Measurements from ENCODE around the gene PDCL2. TPM values are rescaled to one million over a fixed set of nuclear protein-coding genes. Genes with fewer than 3 reads are reported as not detected.
A peak's percentile ranks its signal among the peaks of the same experiment; 100 is the strongest.

Gene PDCL2
- total and polyA plus RNA-seq, 9 of the 15 experiments (the other 6 are each of a cell fraction or from before 2014, with no cell fraction given), result 0.62 to 2.5 (median 1.2) TPM

DNA sequence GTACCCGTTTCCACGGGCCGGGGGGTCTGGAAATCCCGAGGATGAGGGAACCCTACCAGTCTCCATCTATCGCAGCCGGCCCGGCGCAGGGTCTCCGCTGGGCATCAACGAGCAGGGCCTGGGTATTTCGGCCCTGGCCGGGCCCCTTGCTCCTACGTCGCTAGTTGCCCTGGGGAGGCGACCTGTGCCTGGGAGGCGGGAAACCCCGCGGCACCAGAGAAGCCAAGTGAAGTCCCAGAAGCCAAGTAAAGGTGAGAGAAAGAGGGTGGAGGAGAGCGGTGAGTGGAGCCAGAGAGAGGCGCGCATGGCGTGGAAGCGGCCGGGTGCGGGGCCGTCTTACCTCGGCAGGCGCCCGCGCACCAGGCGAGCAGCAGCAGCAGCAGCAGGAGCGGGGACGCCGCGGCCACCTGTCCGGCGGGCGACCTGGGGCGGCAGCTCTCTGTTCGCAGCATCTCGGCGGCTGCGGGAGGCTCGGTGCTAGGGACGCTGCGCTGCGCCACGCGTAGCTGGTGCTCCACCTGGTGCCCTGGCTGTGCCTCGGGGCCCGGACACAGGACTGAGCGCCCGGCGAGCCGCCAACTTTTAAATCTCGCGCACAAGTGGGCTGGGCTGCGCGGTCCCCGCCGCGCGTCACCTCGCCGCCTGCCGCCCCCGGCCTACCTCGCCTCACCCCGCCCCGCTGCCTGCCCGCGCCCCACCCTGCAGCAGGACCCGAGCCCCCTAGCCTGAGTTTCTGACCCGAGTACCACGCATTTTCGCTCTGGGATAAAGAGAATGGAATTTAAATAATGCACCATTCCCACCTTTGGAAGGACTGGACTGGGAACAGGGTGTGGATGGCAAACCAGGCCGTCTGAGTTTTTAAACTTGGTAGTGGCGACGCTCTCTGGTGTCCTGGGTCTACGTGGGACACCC lies 44.0 kb upstream of the PDCL2 start, which contains the start of gene NMU (continued):
- TF ChIP-seq, protein P1, sequence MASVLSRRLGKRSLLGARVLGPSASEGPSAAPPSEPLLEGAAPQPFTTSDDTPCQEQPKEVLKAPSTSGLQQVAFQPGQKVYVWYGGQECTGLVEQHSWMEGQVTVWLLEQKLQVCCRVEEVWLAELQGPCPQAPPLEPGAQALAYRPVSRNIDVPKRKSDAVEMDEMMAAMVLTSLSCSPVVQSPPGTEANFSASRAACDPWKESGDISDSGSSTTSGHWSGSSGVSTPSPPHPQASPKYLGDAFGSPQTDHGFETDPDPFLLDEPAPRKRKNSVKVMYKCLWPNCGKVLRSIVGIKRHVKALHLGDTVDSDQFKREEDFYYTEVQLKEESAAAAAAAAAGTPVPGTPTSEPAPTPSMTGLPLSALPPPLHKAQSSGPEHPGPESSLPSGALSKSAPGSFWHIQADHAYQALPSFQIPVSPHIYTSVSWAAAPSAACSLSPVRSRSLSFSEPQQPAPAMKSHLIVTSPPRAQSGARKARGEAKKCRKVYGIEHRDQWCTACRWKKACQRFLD (CRISPR knock-in tag; IDR thresholded peaks at IDR 0.05), result peak; percentile 48; the same call in 1 of the 2 replicates
- TF ChIP-seq MAZ (CRISPR knock-in tag; conservative IDR thresholded peaks at IDR 0.05 in 1 of 2, IDR thresholded peaks at IDR 0.05 in 1 of 2) (peak in 1 of 2 experiments; percentile 51; a peak in 1 of 4 replicates), ZFX (CRISPR knock-in tag; IDR thresholded peaks at IDR 0.05) (peak; percentile 70), SLC30A9 (CRISPR knock-in tag; IDR thresholded peaks at IDR 0.05) (no peak), KDM4B (IDR thresholded peaks at IDR 0.05; ENCODE audit: borderline replicate concordance in 2 of 2, low read depth in 1 of 2) (peak in 1 of 2 experiments; percentile 37; a peak in 1 of 4 replicates), HOXB6 (CRISPR knock-in tag; IDR thresholded peaks at IDR 0.05; ENCODE audit: borderline replicate concordance) (no peak), TBP (optimal IDR thresholded peaks at IDR 0.05; ENCODE audit: low read depth, low read length) (peak; percentile 94), RFX7 (CRISPR knock-in tag; IDR thresholded peaks at IDR 0.05) (no peak), THRAP3 (IDR thresholded peaks at IDR 0.05; ENCODE audit: borderline replicate concordance) (no peak), ZNF408 (CRISPR knock-in tag; IDR thresholded peaks at IDR 0.05; ENCODE audit: low read depth) (no peak), ADNP (tag; IDR thresholded peaks at IDR 0.05) (no peak), SAFB2 (IDR thresholded peaks at IDR 0.05; ENCODE audit: borderline replicate concordance, low read depth, low read length, severe bottlenecking) (no peak), PHF20 (IDR thresholded peaks at IDR 0.05; ENCODE audit: partially characterized antibody) (peak; percentile 53), ZC3H4 (CRISPR knock-in tag; IDR thresholded peaks at IDR 0.05; ENCODE audit: borderline replicate concordance) (no peak)
- TF ChIP-seq, protein P2, sequence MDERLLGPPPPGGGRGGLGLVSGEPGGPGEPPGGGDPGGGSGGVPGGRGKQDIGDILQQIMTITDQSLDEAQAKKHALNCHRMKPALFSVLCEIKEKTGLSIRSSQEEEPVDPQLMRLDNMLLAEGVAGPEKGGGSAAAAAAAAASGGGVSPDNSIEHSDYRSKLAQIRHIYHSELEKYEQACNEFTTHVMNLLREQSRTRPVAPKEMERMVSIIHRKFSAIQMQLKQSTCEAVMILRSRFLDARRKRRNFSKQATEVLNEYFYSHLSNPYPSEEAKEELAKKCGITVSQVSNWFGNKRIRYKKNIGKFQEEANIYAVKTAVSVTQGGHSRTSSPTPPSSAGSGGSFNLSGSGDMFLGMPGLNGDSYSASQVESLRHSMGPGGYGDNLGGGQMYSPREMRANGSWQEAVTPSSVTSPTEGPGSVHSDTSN (CRISPR knock-in tag; IDR thresholded peaks at IDR 0.05; ENCODE audit: low read depth), result no peak
- TF ChIP-seq, protein P2 (tag; conservative IDR thresholded peaks at IDR 0.05; ENCODE audit: low read depth), result no peak
- TF ChIP-seq, protein P3, sequence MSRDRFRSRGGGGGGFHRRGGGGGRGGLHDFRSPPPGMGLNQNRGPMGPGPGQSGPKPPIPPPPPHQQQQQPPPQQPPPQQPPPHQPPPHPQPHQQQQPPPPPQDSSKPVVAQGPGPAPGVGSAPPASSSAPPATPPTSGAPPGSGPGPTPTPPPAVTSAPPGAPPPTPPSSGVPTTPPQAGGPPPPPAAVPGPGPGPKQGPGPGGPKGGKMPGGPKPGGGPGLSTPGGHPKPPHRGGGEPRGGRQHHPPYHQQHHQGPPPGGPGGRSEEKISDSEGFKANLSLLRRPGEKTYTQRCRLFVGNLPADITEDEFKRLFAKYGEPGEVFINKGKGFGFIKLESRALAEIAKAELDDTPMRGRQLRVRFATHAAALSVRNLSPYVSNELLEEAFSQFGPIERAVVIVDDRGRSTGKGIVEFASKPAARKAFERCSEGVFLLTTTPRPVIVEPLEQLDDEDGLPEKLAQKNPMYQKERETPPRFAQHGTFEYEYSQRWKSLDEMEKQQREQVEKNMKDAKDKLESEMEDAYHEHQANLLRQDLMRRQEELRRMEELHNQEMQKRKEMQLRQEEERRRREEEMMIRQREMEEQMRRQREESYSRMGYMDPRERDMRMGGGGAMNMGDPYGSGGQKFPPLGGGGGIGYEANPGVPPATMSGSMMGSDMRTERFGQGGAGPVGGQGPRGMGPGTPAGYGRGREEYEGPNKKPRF (IDR thresholded peaks at IDR 0.05; ENCODE audit: low read depth, low read length), result no peak

All from K562 (cell line).